HTR-8/SVneo (cell line): Measurements from ENCODE around the gene TLE1.
"Not testable (repeated sequence)": the region's sequence is repeated elsewhere in the genome, so short reads cannot be mapped to it uniquely, and the experiment has no call there.

Experiments
- DNase-seq: peaks from one replicate; pipeline ENCODE4 v3.0.0; 2011; ENCODE audit warnings: low spot score, mixed read lengths; ENCODE audit not compliant: insufficient read length
- FAIRE-seq: peaks from 2 replicates; lab custom pipeline; 2011; peaks lifted over from hg19 to GRCh38; lab: Jason Lieb, UNC

The TLE1 gene

DNA sequence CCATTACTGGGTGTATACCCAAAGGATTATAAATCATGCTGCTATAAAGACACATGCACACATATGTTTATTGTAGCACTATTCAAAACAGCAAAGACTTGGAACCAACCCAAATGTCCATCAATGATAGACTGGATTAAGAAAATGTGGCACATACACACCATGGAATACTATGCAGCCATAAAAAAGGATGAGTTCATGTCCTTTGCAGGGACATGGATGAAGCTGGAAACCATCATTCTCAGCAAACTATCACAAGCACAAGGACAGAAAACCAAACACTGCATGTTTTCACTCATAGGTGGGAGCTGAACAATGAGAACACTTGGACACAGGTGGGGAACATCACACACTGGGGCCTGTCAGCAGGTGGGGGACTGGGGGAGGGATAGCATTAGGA, 83.1 kb downstream of the TLE1 start:
- not testable (repeated sequence) for DNase-seq, FAIRE-seq

- DNase-seq (no peak), FAIRE-seq (no peak)
These were observed 84.1 kb downstream of the TLE1 start for GRCh38 chr9:81605170-81605670.

- no peak for FAIRE-seq
- DNase-seq = no peak
These were observed 84.8 kb downstream of the TLE1 start for GRCh38 chr9:81604306-81605169.

GRCh38 chr9:81602887-81603680, 86.3 kb downstream of the TLE1 start:
- FAIRE-seq (no peak), DNase-seq (no peak)

DNA sequence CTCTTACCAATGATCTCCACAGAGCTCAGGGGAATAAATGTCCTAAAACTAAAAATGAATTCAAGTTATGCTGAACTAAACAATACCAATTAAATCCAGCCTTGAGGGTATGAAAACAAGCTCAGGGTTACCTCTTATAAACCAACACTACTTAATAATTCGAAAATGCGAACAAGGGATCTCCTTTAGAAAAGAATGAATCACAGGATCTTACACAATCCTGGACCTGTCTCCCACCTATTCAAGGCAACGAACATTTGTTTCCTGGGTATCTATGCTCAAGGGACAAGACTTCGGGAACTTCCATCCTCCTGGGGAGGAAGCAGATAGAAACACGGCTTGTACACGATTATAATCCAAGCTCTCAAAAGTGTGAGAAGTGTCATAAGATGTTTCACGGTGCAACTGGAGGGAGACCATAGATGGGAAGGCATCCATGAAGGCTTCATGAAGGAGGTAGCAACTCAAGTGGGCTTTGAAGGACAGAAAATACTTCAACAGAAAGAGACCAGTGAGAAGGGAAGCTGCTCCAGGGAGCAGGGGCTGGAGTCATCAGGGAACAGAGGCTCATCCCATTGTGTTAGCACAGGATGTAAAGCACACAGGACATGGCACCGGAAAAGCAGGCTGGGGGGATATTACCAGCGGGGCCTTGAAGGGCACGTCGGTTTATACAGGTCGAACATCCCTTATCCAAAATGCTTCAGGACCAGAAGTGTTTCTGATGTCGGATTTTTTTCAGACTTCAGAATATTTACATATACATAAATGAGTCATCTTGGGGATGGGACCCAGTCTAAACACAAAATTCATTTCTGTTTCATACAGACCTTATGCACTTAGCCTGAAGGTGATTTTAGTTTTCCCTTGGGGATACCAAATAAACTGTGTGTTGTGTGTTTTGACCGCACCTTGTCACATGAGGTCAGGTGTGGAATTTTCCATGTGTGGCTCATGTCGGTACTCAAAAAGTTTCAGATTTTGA, 87.4 kb downstream of the TLE1 start:
- DNase-seq (no peak), FAIRE-seq (no peak)

- no peak for DNase-seq
These were observed 88.7 kb downstream of the TLE1 start for GRCh38 chr9:81600631-81601030.

GRCh38 chr9:81599837-81600236, 89.5 kb downstream of the TLE1 start:
- DNase-seq (no peak), FAIRE-seq (no peak)

More at GRCh38 chr9:81600631-81601030, 88.7 kb downstream of the TLE1 start:
- FAIRE-seq = no peak

GRCh38 chr9:81598811-81599210, 90.5 kb downstream of the TLE1 start:
- DNase-seq (no peak), FAIRE-seq (no peak)

- DNase-seq (no peak), FAIRE-seq (no peak)
These were observed 91.2 kb downstream of the TLE1 start for GRCh38 chr9:81598123-81598497.

GRCh38 chr9:81597419-81598122, 91.8 kb downstream of the TLE1 start:
- no peak for FAIRE-seq
- DNase-seq = no peak

GRCh38 chr9:81596679-81597418, 92.5 kb downstream of the TLE1 start:
- DNase-seq (no peak), FAIRE-seq (no peak)

DNA sequence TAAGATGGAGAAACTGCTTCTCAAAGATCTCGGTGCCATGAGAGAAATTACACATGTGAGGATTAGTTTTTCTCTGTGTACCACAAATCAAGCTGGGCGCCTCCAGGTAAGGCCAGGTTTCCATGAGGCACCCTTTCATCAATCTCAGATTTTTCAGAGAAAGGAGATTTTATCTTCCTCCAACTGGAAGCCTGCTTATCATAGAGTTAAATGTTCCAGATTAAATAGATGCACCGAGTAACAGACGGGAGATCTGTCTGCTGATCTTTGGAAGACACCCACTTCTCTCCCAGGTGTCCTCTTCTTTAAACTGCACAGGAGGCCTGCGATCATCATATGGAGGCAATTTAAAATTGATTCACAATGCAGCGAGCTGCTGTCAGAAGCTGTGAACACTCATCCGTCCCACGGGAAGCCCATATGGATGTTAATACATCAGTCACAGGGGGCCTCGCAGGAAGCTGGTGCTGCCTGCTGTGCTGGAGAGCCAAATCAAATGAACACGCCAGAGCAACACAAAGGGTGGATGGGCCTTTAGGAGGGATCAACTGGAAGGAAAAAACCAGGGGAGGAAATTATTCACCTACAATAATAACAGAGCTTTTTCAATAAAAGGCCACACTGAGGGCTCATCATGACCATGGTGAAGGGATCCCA, 93.3 kb downstream of the TLE1 start:
- DNase-seq (no peak), FAIRE-seq (no peak)

- FAIRE-seq, DNase-seq: not testable (repeated sequence)
These were observed 94.1 kb downstream of the TLE1 start for GRCh38 chr9:81595293-81595692.

DNA sequence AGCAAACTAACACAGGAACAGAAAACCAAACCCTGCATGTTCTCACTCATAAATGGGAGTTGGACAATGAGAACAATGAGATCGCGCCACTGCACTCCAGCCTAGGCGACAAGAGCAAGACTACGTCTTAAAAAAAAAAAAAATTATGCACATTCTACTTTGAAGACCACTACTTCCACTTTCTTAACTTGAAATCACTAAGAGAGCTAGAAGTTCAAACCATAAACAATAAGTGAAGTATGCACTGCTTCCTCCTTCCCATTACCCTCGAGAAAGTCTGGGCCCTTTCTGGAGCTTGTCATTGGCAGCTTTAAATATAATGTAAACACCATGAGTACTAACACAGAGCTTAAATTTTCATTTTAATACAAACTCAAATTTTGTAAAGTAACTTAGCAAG, 94.9 kb downstream of the TLE1 start:
- FAIRE-seq (no peak), DNase-seq (no peak)

DNA sequence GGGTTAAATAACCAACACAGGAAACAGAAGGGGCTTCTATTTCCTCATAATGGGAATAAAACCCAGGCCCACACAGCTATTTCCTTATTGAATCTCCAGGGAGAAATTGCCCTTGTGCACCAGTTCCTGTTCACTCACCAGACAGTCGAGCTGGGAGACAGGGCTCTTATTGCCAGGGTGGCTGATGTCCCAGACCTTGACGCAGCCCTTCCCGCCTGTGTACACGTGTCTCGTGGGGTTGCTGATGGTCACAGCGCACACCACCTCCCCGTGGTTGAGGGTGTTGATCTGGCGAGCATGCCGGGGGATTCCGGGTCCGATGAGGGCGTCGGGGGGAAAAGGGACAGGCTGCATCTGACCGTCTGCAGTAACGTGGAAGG, 96.5 kb downstream of the TLE1 start:
- FAIRE-seq (no peak), DNase-seq (no peak)

DNA sequence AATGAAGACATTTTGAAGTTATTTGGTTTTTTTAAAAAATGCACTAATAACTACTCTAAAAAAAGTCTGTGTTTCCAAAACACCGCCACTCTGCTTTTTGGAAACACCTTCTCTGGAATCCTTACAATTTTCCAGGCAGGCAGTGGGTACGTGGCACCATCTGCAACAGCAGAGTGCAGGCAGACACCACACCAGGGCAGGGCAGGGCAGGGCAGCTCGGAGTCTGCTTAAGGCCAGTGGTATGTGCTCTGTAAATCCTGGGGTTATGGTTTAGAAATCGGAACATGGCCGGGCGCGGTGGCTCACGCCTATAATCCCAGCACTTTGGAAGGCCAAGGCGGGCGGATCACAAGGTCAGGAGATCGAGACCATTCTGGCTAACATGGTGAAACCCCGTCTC, 97.6 kb downstream of the TLE1 start:
- no peak for DNase-seq

DNA sequence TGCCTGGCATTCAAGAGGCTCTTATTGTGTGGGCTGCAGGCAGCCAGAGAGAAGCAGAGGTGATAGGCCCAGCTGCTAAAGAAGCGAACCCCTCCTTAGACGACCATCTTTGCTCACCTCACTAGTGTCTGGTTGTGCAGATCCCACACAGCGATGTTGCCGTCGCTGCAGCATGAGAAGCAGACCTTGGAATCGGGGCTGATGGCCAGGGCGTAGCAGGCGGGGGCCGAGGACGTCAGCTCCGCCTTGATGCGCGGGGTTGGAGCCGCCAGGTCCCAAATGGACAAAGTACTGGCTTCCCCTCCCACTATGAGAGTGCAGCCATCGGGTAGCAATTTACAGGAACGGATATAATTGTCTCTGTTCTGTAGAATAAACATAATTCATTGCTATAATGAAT, 98.7 kb downstream of the TLE1 start:
- DNase-seq (no peak), FAIRE-seq (no peak)

More for the DNA sequence above, 97.6 kb downstream of the TLE1 start:
- no peak for FAIRE-seq

DNA sequence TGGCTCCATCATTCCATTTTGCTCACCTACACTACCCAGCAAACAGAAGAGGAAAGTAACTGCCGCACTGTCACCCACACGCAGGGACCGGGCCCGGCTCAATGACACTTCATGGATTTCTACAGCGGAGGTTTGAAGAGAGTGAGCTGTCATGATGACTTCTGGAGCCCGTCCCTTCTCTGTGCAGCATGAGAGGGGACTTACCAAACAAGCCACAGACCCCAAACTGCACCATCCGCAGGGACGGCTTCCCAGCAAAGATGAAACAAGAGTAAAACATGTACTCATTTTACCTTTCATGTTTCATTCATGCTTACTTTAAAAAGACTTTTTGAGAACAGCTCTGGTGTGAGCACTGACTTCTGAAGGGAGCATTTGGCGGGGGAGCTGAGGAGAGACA, 99.5 kb downstream of the TLE1 start:
- DNase-seq = no peak

More for the DNA sequence above, 99.5 kb downstream of the TLE1 start:
- FAIRE-seq = no peak
